ENCODE measurements around the gene TET3. TPM values are rescaled to one million over a fixed set of nuclear protein-coding genes. Genes with fewer than 3 reads are reported as not detected.

The TET3 gene
- total and polyA plus RNA-seq, 2 experiments from 2014 or later, result 3.6 to 19.9 TPM

- TF ChIP-seq ZNF462 (CRISPR knock-in tag; IDR thresholded peaks at IDR 0.05) (no peak), CREB1 (CRISPR knock-in tag; IDR thresholded peaks at IDR 0.05; ENCODE audit: low read depth) (no peak), JUNB (IDR thresholded peaks at IDR 0.05; ENCODE audit: unreplicated experiment) (no peak), NANOG (IDR thresholded peaks at IDR 0.05; ENCODE audit: borderline replicate concordance) (no peak)
Measured at GRCh38 chr2:74026687-74027241, 42.1 kb downstream of the TET3 start (continued).

- Histone ChIP-seq H3K4me2 (peak overlapping the region; percentile 65), H3K4me3 (no peak overlapping the region; the same call in 1 of the 2 replicates), H3K27me3 (ENCODE audit: insufficient read depth) (no peaks in the 10 kb centered on the region), H3K4me1 (ENCODE audit: insufficient read depth) (peaks cover 54% of the 10 kb centered on the region), H2AFZ (no peak overlapping the region), H3K36me3 (ENCODE audit: insufficient read depth) (peaks cover 6% of the 10 kb centered on the region; the same call in 1 of the 2 replicates), H3K79me2 (replicated peaks; ENCODE audit: insufficient read depth) (peaks cover 85% of the 10 kb centered on the region), H3K27ac (ENCODE audit: low read depth) (peak overlapping the region; percentile 90), H3F3A (replicated peaks; ENCODE audit: low read depth) (peaks cover 13% of the 10 kb centered on the region; the same call in 1 of the 2 replicates), H3K9me2 (ENCODE audit: insufficient read depth) (no peaks in the 10 kb centered on the region), H4K20me1 (replicated peaks; ENCODE audit: insufficient read depth) (peaks cover 10% of the 10 kb centered on the region)
- peaks cover 57% of the 10 kb centered on the region for H3K4me1 Mint-ChIP-seq
- no peak overlapping the region for H3K27ac Mint-ChIP-seq
- ATAC-seq (no peak), DNase-seq (ENCODE audit: low spot score) (no peak)
- H3K9me3 Mint-ChIP-seq, result peaks cover 11% of the 10 kb centered on the region; the same call in 2 of the 3 replicates
- H3K27me3 Mint-ChIP-seq (ENCODE audit: insufficient read depth, low read depth, poor library complexity), result peaks cover 10% of the 10 kb centered on the region
- peaks cover 13% of the 10 kb centered on the region for H3K36me3 Mint-ChIP-seq (ENCODE audit: low read depth)
- H3K4me3 Mint-ChIP-seq, result no peak overlapping the region; the same call in 2 of the 3 replicates
- TF ChIP-seq ZNF114 (CRISPR knock-in tag; IDR thresholded peaks at IDR 0.05) (no peak), EZH2 (IDR thresholded peaks at IDR 0.05; ENCODE audit: low read depth, unreplicated experiment) (no peak), ETS1 (IDR thresholded peaks at IDR 0.05) (no peak), STAT1 (IDR thresholded peaks at IDR 0.05; ENCODE audit: unreplicated experiment) (no peak), CREB1 (CRISPR knock-in tag; IDR thresholded peaks at IDR 0.05; ENCODE audit: low read depth) (no peak), JUNB (IDR thresholded peaks at IDR 0.05; ENCODE audit: unreplicated experiment) (no peak), ZNF331 (CRISPR knock-in tag; IDR thresholded peaks at IDR 0.05; ENCODE audit: low read depth) (no peak)
Measured at GRCh38 chr2:74027496-74027895, 42.8 kb downstream of the TET3 start.
